SU-DHL-6 (cell line): ENCODE measurements around the gene ACAA1.

Source experiments
- CTCF ChIP-seq: fragments of 200-600 bp; sonication (generic); IDR thresholded peaks from one replicate; pipeline ENCODE4 v1.5.1; 2017; ENCODE audit warnings: antibody characterized with exemption, mild to moderate bottlenecking, low read length, moderate library complexity; ENCODE audit not compliant: insufficient read depth, poor library complexity, severe bottlenecking
- EZH2phosphoT487 ChIP-seq: fragments of 200-600 bp; sonication (generic), shearing (Covaris generic); conservative IDR thresholded peaks from 2 replicates; pipeline ENCODE4 v1.6.1; 2018; ENCODE audit warnings: mild to moderate bottlenecking, antibody characterized with exemption, low read length, moderate library complexity, mixed read lengths

DNA sequence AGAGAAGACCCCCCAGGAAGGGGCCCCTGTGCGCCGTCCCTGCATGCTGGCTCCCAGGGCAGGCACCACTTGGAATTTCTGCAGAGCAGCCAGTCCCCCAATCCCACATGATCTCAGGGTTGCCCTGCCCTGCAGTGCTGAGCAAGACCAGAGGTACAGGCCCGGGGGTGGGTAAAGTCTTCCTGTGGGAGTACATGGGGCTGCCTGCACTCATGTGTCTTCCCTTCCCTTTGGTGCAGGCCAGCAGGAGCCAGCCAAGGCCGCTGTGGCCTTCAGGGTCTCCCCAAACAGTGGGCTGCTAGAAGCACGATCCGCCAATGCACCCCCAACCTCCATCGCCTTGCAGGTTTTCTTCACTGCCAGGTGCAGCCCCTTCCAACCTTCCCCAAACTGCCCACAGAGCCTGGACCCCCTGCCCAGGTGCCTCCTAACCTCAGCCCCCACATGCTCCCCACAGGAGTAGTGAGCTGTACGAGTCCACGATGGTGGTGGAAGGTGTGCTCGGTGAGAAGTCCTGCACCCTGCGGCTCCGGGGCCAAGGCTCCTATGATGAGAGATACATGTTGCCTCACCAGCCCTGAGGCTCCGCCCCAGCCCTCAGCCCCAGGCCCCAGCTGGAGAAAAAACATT, 15.0 kb downstream of the ACAA1 start:
- TF ChIP-seq CTCF (no peak), EZH2phosphoT487 (no peak)
